Measurements from ENCODE around the gene LRP6.

DNA sequence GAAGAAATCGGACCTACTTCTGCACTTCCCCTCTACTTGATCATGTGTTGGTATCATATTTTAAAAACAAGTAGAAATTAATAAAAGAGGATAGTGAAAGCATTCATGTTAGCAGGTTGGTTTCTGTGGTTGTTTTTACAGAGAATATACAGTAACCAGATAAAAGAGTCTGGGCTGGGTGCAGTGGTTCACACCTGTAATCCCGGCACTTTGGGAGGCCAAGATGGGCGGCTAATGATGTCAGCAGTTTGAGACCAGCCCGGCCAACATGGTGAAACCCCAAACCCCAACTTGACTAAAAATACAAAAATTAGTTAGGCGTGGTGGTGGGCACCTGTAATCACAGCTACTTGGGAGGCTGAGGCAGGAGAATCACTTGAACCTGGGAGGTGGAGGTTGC, 55.9 kb downstream of the LRP6 start:
- TF ChIP-seq POLR2A (IDR thresholded peaks at IDR 0.05), result no peak
- TF ChIP-seq CTCF (IDR thresholded peaks at IDR 0.05), result no peak
